K562 (cell line): ENCODE measurements around the gene OR10G3. TPM values are rescaled to one million over a fixed set of nuclear protein-coding genes. Genes with fewer than 3 reads are reported as not detected.

Source experiments
- BCL6 ChIP-seq: fragments of 250-450 bp; sonication (Bioruptor Pico); IDR thresholded peaks from 2 replicates; pipeline ENCODE4 v1.4.0; 2020
- BRD4 ChIP-seq: fragments of 200-600 bp; sonication (generic); IDR thresholded peaks from 2 replicates; pipeline ENCODE4 v1.6.1; 2017; ENCODE audit warnings: inconsistent platforms
- CCNT2 ChIP-seq: IDR thresholded peaks from 2 replicates; pipeline ENCODE4 v1.6.1; 2011; ENCODE audit warnings: borderline replicate concordance, low read depth, mild to moderate bottlenecking, moderate library complexity, mixed read lengths, low read length; ENCODE audit not compliant: insufficient read length; ENCODE audit errors: extremely low read depth
- CHD4 ChIP-seq: fragments of 200-600 bp; sonication (generic); IDR thresholded peaks from 3 replicates; pipeline ENCODE4 v1.6.1; 2012; ENCODE audit warnings: low read depth, mild to moderate bottlenecking, mixed read lengths, low read length, inconsistent platforms; ENCODE audit not compliant: insufficient read depth, insufficient replicate concordance, poor library complexity, severe bottlenecking
- DDX20 ChIP-seq: fragments of 450-650 bp; IDR thresholded peaks from 2 replicates; pipeline ENCODE4 v1.6.1; 2016; ENCODE audit warnings: missing genetic modification characterization, low read depth, mild to moderate bottlenecking, missing compliant biosample characterization, moderate library complexity
- E2F5 ChIP-seq: sonication (generic); formaldehyde crosslinking; IDR thresholded peaks from 2 replicates; pipeline ENCODE4 v1.8.0; 2022; ENCODE audit warnings: mild to moderate bottlenecking, missing genetic modification reagents
- ELF1 ChIP-seq: fragments of 200-800 bp; sonication (Bioruptor generic); IDR thresholded peaks from 2 replicates; pipeline ENCODE4 v1.6.1; 2016; ENCODE audit warnings: missing genetic modification characterization, missing compliant biosample characterization
- EZH2 ChIP-seq: IDR thresholded peaks from 2 replicates; pipeline ENCODE4 v1.6.1; 2012; ENCODE audit warnings: low read depth, mild to moderate bottlenecking, inconsistent platforms, low read length, borderline replicate concordance
- FOXP1 ChIP-seq: sonication (generic); formaldehyde crosslinking; IDR thresholded peaks from 2 replicates; pipeline ENCODE4 v1.8.0; 2022; ENCODE audit warnings: mild to moderate bottlenecking, missing genetic modification reagents
- IRF2 ChIP-seq: sonication (generic); formaldehyde crosslinking; IDR thresholded peaks from 2 replicates; pipeline ENCODE4 v1.8.1; 2022; ENCODE audit warnings: mild to moderate bottlenecking, missing genetic modification reagents
- KLF1 ChIP-seq: fragments of 450-650 bp; IDR thresholded peaks from 2 replicates; pipeline ENCODE4 v1.6.1; 2016; ENCODE audit warnings: missing genetic modification characterization, missing compliant biosample characterization
- NEUROD1 ChIP-seq: fragments of 150-350 bp; IDR thresholded peaks from 2 replicates; pipeline ENCODE4 v1.6.1; 2014; ENCODE audit warnings: borderline replicate concordance, low read length, low read depth; ENCODE audit not compliant: partially characterized antibody
- RBM22 ChIP-seq: fragments of 200-400 bp; formaldehyde crosslinking; IDR thresholded peaks from 2 replicates; pipeline ENCODE4 v1.6.1; 2018; ENCODE audit warnings: low read length, low read depth; ENCODE audit not compliant: poor library complexity, severe bottlenecking
- RBM34 ChIP-seq: fragments of 200-400 bp; formaldehyde crosslinking; IDR thresholded peaks from 2 replicates; pipeline ENCODE4 v1.6.1; 2018; ENCODE audit warnings: low read length, borderline replicate concordance; ENCODE audit not compliant: insufficient read depth
- ZFX ChIP-seq: sonication (generic); formaldehyde crosslinking; IDR thresholded peaks from 2 replicates; pipeline ENCODE4 v1.8.0; 2022; ENCODE audit warnings: mild to moderate bottlenecking, missing genetic modification reagents, moderate library complexity
- ZKSCAN1 ChIP-seq: fragments of 150-350 bp; IDR thresholded peaks from 2 replicates; pipeline ENCODE4 v1.6.1; 2016; ENCODE audit warnings: low read depth, low read length
- ZKSCAN8 ChIP-seq: fragments of 200-800 bp; sonication (Bioruptor generic); IDR thresholded peaks from 2 replicates; pipeline ENCODE4 v1.6.1; 2016; ENCODE audit warnings: missing genetic modification characterization, missing compliant biosample characterization
- ZNF407 ChIP-seq: fragments of 450-650 bp; IDR thresholded peaks from 2 replicates; pipeline ENCODE4 v1.6.1; 2016; ENCODE audit warnings: low read depth
- ZNF584 ChIP-seq: fragments of 200-800 bp; sonication (Bioruptor generic); IDR thresholded peaks from 2 replicates; pipeline ENCODE4 v1.6.1; 2016; ENCODE audit warnings: low read depth, mild to moderate bottlenecking, missing genetic modification characterization, missing compliant biosample characterization
- ZNF75A ChIP-seq: fragments of 450-650 bp; formaldehyde crosslinking; IDR thresholded peaks from 2 replicates; pipeline ENCODE4 v1.4.0; 2020; ENCODE audit warnings: mild to moderate bottlenecking
- ZSCAN29 ChIP-seq: fragments of 450-650 bp; IDR thresholded peaks from 2 replicates; pipeline ENCODE4 v1.6.1; 2017
- polyA plus RNA-seq, 8 experiments: library from polyadenylated mRNA; depleted of rRNA in 4 of 8; stranded (reverse) in 5 of 8; unstranded in 3 of 8; fragments of >200 nt; fragmentation: Nextera tagmentation in 2 of 8; fragmentation: Illumina TruSeq in 1 of 8; extraction: Ambion mirVana in 2 of 8; extraction: Trizol in 1 of 8; gene quantifications; 2 replicates each; pipeline versions ENCODE4 v1.2.1 to v1.2.3, GENCODE V29; 2011 to 2014; ENCODE audit warnings: inconsistent platforms in 1 of 8, missing spikeins in 1 of 8
- total RNA-seq, 7 experiments: library from RNA; depleted of rRNA in 6 of 7; stranded (reverse); fragments of >200 nt in 6 of 7; fragmentation: Illumina TruSeq in 2 of 7; extraction: Trizol in 2 of 7; gene quantifications; 2 replicates each; pipeline versions ENCODE4 v1.2.1 to v1.2.3, GENCODE V29; 2011 to 2021; ENCODE audit warnings: low replicate concordance in 1 of 7

OR10G3 gene
- total and polyA plus RNA-seq, 9 of the 15 experiments (the other 6 are each of a cell fraction or from before 2014, with no cell fraction given): not detected

DNA sequence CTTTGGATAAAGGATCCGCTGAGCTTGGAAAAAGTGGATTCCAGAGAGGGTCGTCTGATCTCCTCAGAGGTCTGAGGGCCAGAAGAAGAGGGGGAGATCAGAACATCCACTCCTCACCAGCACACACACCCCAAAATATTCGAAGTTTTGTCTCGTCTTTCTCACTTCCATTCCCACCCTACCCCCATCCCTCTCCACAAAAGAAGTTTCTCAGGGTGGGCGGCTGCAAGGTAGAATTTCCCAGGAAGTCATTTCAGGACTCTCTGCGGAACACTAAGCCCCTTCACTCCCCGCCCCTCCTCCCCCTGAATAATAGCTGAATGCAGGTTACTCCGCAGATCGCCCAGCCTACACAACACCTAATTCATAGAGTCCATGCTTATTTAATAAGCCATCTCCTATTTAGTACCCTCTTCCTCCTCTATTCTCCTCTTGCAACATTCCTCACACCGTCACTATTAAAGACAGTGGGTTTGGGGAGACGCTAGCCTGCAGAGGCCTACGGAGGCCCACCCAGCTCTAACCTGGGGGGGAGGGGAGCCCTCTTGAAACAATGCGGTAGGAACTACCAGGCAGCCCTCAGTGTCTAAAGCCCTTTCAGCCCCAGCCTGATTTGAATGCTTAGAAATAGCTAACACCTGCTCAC, 53.1 kb downstream of the OR10G3 start (continued):
- TF ChIP-seq ZNF407 (0 out of 2 replicates have a peak, but pooled peaks have one; percentile 38), KLF1 (tag) (no peak), IRF2 (CRISPR knock-in tag) (no peak), ZNF584 (CRISPR knock-in tag) (no peak), NEUROD1 (no peak), DDX20 (no peak), CCNT2 (peak; percentile 1), ZKSCAN8 (CRISPR knock-in tag) (no peak), E2F5 (CRISPR knock-in tag) (no peak), ZSCAN29 (peak; percentile 40; the same call in 1 of the 2 replicates), ELF1 (tag) (0 out of 2 replicates have a peak, but pooled peaks have one; percentile 15), BCL6 (CRISPR knock-in tag) (no peak), RBM22 (no peak), FOXP1 (no peak), RBM34 (no peak), CHD4 (no peak), ZNF75A (CRISPR knock-in tag) (no peak), ZKSCAN1 (no peak), BRD4 (no peak), EZH2 (no peak), ZFX (CRISPR knock-in tag) (peak; percentile 70)
